Heart left ventricle (tissue), 16 donors: Measurements from ENCODE around the gene CD81. TPM values are rescaled to one million over a fixed set of nuclear protein-coding genes. Genes with fewer than 3 reads are reported as not detected.

Experiments
- ATAC-seq, 4 donors: fragments of 200-7000 bp; cut with Tn5 transposase; one replicate each; pipeline ENCODE4 v1.9.1; 2020 to 2022; ENCODE audit warnings: moderate library complexity in 4 of 4, mild to moderate bottlenecking in 3 of 4, moderate number of reproducible peaks in 1 of 4
- DNase-seq, 5 donors: peaks; one replicate each; pipeline ENCODE4 v3.0.0-alpha.2; 2020
- H3K27ac ChIP-seq, 12 donors: fragments of 200-600 bp; sonication (generic) in 4 of 12; one replicate each; pipeline versions ENCODE4 v1.5.0 to v1.8.0; 2016 to 2022; ENCODE audit warnings: mild to moderate bottlenecking in 2 of 12
- H3K27me3 ChIP-seq, 9 donors: fragments of 200-600 bp; sonication (generic) in 2 of 9; one replicate each; pipeline versions ENCODE4 v1.5.1 to v1.8.0; 2016 to 2022; ENCODE audit warnings: mild to moderate bottlenecking in 3 of 9
- H3K36me3 ChIP-seq, 9 donors: fragments of 200-600 bp; sonication (generic) in 2 of 9; one replicate each; pipeline versions ENCODE4 v1.5.0 to v1.8.0; 2018 to 2022; ENCODE audit warnings: mild to moderate bottlenecking in 2 of 9
- H3K4me1 ChIP-seq, 12 donors: fragments of 200-600 bp; sonication (generic) in 4 of 12; one replicate each; pipeline versions ENCODE4 v1.5.0 to v1.8.0; 2016 to 2022; ENCODE audit warnings: mild to moderate bottlenecking in 3 of 12
- H3K4me3 ChIP-seq, 12 donors: fragments of 200-600 bp; sonication (generic) in 4 of 12; one replicate each; pipeline versions ENCODE4 v1.5.0 to v1.8.0; 2017 to 2022; ENCODE audit warnings: mild to moderate bottlenecking in 9 of 12, moderate library complexity in 4 of 12
- H3K9me3 ChIP-seq, 12 donors: fragments of 200-600 bp; sonication (generic) in 4 of 12; one replicate each; pipeline versions ENCODE4 v1.5.0 to v1.8.0; 2016 to 2022; ENCODE audit warnings: mild to moderate bottlenecking in 1 of 12
- POLR2A ChIP-seq, 2 donors: fragments of 450-650 bp; IDR thresholded peaks; one replicate each; pipeline ENCODE4 v1.6.1; 2017; ENCODE audit warnings: antibody characterized with exemption in 2 of 2, mild to moderate bottlenecking in 2 of 2, moderate library complexity in 2 of 2
- WGBS, 4 donors: extraction: QIAGEN DNeasy Blood & Tissue Kit in 2 of 4; methylation state at CpG; one replicate each; pipeline versions ENCODE4 v1.1.5 to v1.1.7; 2013 to 2018; 5-methylcytosine and 5-hydroxymethylcytosine counted together
- intact Hi-C, 10 donors: fragments of 100-400 bp; cut with DNase I; formaldehyde crosslinking; loops; one replicate each; pipeline versions ENCODE4 v1.11.1 to v1.14.2; 2022
- polyA plus RNA-seq, 2 donors: library from polyadenylated mRNA; stranded (reverse); fragments of 200-250 nt; gene quantifications; one replicate each; pipeline ENCODE4 v1.2.3, GENCODE V29; 2013
- total RNA-seq, 9 donors: library from RNA; depleted of rRNA in 2 of 9; stranded (reverse); fragments of >200 nt in 2 of 9; fragmentation: NEBNext Ultra II Directional in 3 of 9; extraction: Animal tissue kit (Norgen Biotek cat#: 25700) in 3 of 9; gene quantifications; one replicate each; pipeline versions ENCODE4 v1.1.0 to v1.2.4, GENCODE V29; 2016 to 2023
- TF ChIP-seq, protein P1 (sequence below), 12 donors: fragments of 200-600 bp; sonication (generic) in 4 of 12; IDR thresholded peaks; one replicate each; pipeline versions ENCODE4 v1.5.0 to v1.8.0; 2018 to 2022; ENCODE audit warnings: antibody characterized with exemption in 12 of 12, mild to moderate bottlenecking in 5 of 12
- donor health status: ischemic (EF 13 %, LVEDD 7.1; RV severe dilation, severe dysfunction).
- donor health status: healthy with polysubstance abuse.
- donor health status: DM: no; HTN: yes; CAD: no.
- donor health status: DM: no; HTN: no; CAD: no.
- donor health status: ischemic (EF 25% LVEDD 6.9; RV normal size, moderate dysfunction).
- donor health status: ischemic (EF 25% LVEDD 5.7; RV mildly dilated, moderate dysfunction).
- donor health status: healthy.
- donor health status: DM: yes; HTN: yes; CAD: no.
- donor health status: ischemic (EF 35%, LVEDD 5.7; RV mildly dilated, moderate dysfunction).
- donor health status: nonischemic (EF 11% LVEDD 7.7; RV severe dilation, severe dysfunction).
- donor health status: DM: yes; HTN: yes; CAD: no.
- donor health status: PGD.
- donor health status: ischemic (EF 29% LVEDD 5.4; RV normal size, mild dysfunction).
- donor health status: nonischemic (EF 23%, LVEDD 6.1; RV moderate dilation, normal function).

Gene CD81
- total and polyA plus RNA-seq, 11 donors, result 277 to 994 (median 518) TPM

DNA sequence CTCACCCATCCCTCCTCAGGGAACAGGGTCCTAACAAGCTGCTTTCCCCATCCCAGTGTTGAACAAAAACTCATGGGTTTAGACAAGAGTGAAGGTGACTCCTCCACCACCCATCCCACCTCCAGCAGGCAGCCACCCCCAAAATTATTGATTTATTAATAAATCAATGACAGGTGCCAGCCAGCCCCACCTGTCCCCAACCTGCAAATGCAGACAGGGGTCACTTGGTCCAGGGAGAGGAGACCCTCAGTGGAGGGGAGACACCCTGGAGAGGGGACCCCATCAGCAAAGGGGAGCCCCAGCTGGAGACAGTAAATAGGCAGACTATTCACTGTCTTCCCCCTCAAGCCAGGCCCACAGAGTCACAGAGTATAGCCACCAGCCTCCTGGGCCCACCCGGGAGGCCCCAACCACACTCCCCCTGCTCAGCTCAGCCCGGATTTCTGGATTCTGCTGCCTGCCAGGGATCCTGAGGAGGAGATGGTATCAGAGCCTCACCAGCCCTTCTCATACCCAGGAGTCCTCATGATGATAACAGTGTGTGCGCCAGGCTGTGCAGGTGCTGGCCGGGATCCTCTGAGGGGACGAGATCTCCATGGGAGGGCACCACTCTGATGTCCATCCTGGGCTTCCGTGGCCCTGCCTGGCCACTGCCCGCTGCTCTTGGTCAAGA lies 8.8 kb upstream of the CD81 start:
- DNase-seq (no peak), ATAC-seq (peak in 1 of 4 donors; percentile 5)
- H3K9me3 ChIP-seq, result no peaks in the 10 kb centered on the region
- no peak overlapping the region for H3K4me3 ChIP-seq
- intact Hi-C loops, result loop anchor here in 4 of 10 donors (5.0 kb wide), 1 partner anchor 41 kb away; no protein-coding TSS in a partner anchor
- H3K27me3 ChIP-seq, result no peaks in the 10 kb centered on the region
- peak overlapping the region in 8 of 12 donors; percentile 43 to 70 (median 58) for H3K27ac ChIP-seq
- H3K4me1 ChIP-seq, result peaks cover 0 to 27% (median 8%) of the 10 kb centered on the region in 12 donors
- no peaks in the 10 kb centered on the region for H3K36me3 ChIP-seq
- TF ChIP-seq, protein P1, sequence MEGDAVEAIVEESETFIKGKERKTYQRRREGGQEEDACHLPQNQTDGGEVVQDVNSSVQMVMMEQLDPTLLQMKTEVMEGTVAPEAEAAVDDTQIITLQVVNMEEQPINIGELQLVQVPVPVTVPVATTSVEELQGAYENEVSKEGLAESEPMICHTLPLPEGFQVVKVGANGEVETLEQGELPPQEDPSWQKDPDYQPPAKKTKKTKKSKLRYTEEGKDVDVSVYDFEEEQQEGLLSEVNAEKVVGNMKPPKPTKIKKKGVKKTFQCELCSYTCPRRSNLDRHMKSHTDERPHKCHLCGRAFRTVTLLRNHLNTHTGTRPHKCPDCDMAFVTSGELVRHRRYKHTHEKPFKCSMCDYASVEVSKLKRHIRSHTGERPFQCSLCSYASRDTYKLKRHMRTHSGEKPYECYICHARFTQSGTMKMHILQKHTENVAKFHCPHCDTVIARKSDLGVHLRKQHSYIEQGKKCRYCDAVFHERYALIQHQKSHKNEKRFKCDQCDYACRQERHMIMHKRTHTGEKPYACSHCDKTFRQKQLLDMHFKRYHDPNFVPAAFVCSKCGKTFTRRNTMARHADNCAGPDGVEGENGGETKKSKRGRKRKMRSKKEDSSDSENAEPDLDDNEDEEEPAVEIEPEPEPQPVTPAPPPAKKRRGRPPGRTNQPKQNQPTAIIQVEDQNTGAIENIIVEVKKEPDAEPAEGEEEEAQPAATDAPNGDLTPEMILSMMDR (IDR thresholded peaks at IDR 0.05), result no peak
- 70 to 98% (median 85%) methylated on average over 2 to 7 of the region's 7 CpGs for WGBS, 4 donors

DNA sequence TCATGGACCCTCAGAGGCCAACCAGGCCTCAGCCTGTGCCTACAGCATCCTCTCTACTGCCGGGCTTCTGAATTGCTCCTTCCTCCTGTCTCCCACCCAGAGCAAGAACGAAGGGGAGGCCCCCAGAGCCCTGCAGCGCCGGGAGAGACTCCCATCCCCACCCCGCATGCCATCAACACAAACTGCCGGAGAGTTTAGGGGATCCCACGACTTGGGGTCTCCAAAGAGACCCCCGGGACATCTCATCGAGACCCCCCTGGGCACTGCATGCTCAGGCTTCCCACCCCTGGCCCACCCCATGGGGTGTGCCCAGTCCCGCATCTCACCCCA lies 8.3 kb upstream of the CD81 start:
- Histone ChIP-seq H3K4me1 (peaks cover 0 to 31% (median 8%) of the 10 kb centered on the region in 12 donors), H3K27me3 (no peaks in the 10 kb centered on the region), H3K9me3 (no peaks in the 10 kb centered on the region), H3K36me3 (no peaks in the 10 kb centered on the region), H3K4me3 (no peak overlapping the region), H3K27ac (no peak overlapping the region)
- TF ChIP-seq POLR2A (IDR thresholded peaks at IDR 0.05), result no peak
- TF ChIP-seq, protein P1 (IDR thresholded peaks at IDR 0.05), result no peak
- DNase-seq, result no peak
- 73 to 91% (median 87%) methylated on average over 4 to 10 of the region's 10 CpGs for WGBS, 4 donors
- intact Hi-C loops, result loop anchor here in 4 of 10 donors (5.0 kb wide), 1 partner anchor 42 kb away; no protein-coding TSS in a partner anchor
- ATAC-seq, result no peak

DNA sequence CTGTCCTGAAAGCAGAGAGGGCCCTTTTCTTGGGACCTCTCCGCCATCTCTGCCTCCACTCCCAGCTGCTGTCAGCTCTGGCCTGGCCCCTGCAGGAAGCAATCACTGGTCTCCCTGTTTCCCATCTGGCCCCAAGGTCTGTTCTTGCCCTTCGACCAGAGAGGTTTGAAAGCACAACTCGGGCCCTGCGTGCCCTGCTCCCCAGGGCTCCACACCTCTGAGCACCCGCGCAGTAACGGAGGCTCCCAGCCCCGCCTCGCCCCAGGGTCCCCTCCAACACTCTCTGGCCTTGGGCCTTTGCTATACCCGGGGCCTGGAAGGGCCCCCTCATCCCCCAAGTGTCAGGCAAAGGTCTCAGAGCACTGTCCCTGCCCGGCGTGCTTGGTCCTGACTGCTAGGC lies 7.8 kb upstream of the CD81 start:
- Histone ChIP-seq H3K27ac (peak overlapping the region in 1 of 12 donors; percentile 6), H3K36me3 (no peaks in the 10 kb centered on the region), H3K4me3 (no peak overlapping the region), H3K27me3 (no peaks in the 10 kb centered on the region), H3K4me1 (peaks cover 0 to 36% (median 8%) of the 10 kb centered on the region in 12 donors), H3K9me3 (no peaks in the 10 kb centered on the region)
- DNase-seq, result no peak
- ATAC-seq, result no peak
- TF ChIP-seq, protein P1 (IDR thresholded peaks at IDR 0.05), result no peak
- TF ChIP-seq POLR2A (IDR thresholded peaks at IDR 0.05), result no peak
- WGBS, 4 donors, result 83 to 93% (median 89%) methylated on average over 12 of the region's 12 CpGs
- intact Hi-C loops, result loop anchor here in 4 of 10 donors (5.0 kb wide), 1 partner anchor 42 kb away; no protein-coding TSS in a partner anchor

- H3K4me1 ChIP-seq, result peaks cover 0 to 41% (median 8%) of the 10 kb centered on the region in 12 donors
- no peaks in the 10 kb centered on the region for H3K9me3 ChIP-seq
- peak overlapping the region in 1 of 12 donors; percentile 6 for H3K27ac ChIP-seq
- peak in 1 of 5 donors; percentile 10 for DNase-seq
- H3K4me3 ChIP-seq, result no peak overlapping the region
- 82 to 85% (median 84%) methylated on average over 9 of the region's 9 CpGs for WGBS, 4 donors
- intact Hi-C loops, result loop anchor here in 6 of 10 donors (5.0 kb wide), 1 partner anchor 43 kb away; no protein-coding TSS in a partner anchor
- no peak for TF ChIP-seq POLR2A (IDR thresholded peaks at IDR 0.05)
- TF ChIP-seq, protein P1 (IDR thresholded peaks at IDR 0.05), result no peak
- ATAC-seq, result no peak
- no peaks in the 10 kb centered on the region for H3K36me3 ChIP-seq
- H3K27me3 ChIP-seq, result no peaks in the 10 kb centered on the region
Observed at GRCh38 chr11:2369896-2370295, 7.2 kb upstream of the CD81 start.
